Femur (tissue), 1 donor: ENCODE data around the gene SEC16A.

Experiments used
- DNase-seq: peaks from one replicate; pipeline ENCODE4 v3.0.0-alpha.2; 2017

The SEC16A gene

GRCh38 chr9:136504512-136505348, 21.9 kb upstream of the SEC16A start:
- no peak for DNase-seq

- no peak for DNase-seq
These were observed 20.2 kb upstream of the SEC16A start for GRCh38 chr9:136502940-136503550.

- no peak for DNase-seq
These were observed 19.4 kb upstream of the SEC16A start for GRCh38 chr9:136502196-136502595.

GRCh38 chr9:136501686-136502085, 18.8 kb upstream of the SEC16A start:
- no peak for DNase-seq

- DNase-seq: no peak
These were observed 17.4 kb upstream of the SEC16A start for GRCh38 chr9:136499935-136500910.

GRCh38 chr9:136499071-136499934, 16.5 kb upstream of the SEC16A start:
- no peak for DNase-seq

GRCh38 chr9:136497916-136498695, 15.3 kb upstream of the SEC16A start:
- DNase-seq: no peak

GRCh38 chr9:136496801-136497620, 14.2 kb upstream of the SEC16A start:
- DNase-seq: no peak

GRCh38 chr9:136496181-136496580, 13.3 kb upstream of the SEC16A start:
- DNase-seq: no peak

- no peak for DNase-seq
These were observed 12.5 kb upstream of the SEC16A start for GRCh38 chr9:136495238-136495800.

- no peak for DNase-seq
These were observed 11.8 kb upstream of the SEC16A start for GRCh38 chr9:136494531-136495215.

GRCh38 chr9:136494012-136494411, 11.2 kb upstream of the SEC16A start:
- DNase-seq: no peak

- no peak for DNase-seq
These were observed 10.7 kb upstream of the SEC16A start for GRCh38 chr9:136493567-136493971.

- no peak for DNase-seq
These were observed 10.2 kb upstream of the SEC16A start for GRCh38 chr9:136492978-136493522.

- no peak for DNase-seq
These were observed 6.9 kb upstream of the SEC16A start for GRCh38 chr9:136489731-136490130.

- peak; percentile 77 for DNase-seq
These were observed 5.7 kb upstream of the SEC16A start for GRCh38 chr9:136488247-136489214.

GRCh38 chr9:136487672-136488071, 4.8 kb upstream of the SEC16A start:
- DNase-seq: no peak
